BJ (cell line): ENCODE measurements around the gene FAM47B. TPM values are rescaled to one million over a fixed set of nuclear protein-coding genes. Genes with fewer than 3 reads are reported as not detected.
A peak's percentile ranks its signal among the peaks of the same experiment; 100 is the strongest.

Experiments used
- CTCF ChIA-PET: fragments of 350-600 bp; formaldehyde crosslinking; extraction: SDS; loops from one replicate; lab custom pipeline; 2021; ENCODE audit warnings: antibody characterized with exemption, inconsistent platforms; lab: Yijun Ruan, JAX
- POLR2A ChIA-PET: fragments of 300-600 bp; sonication (Branson Sonifier 250); formaldehyde crosslinking; extraction: SDS; loops from one replicate; lab custom pipeline; 2021; ENCODE audit warnings: antibody characterized with exemption; lab: Charles Lee
- DNase-seq: peaks from one replicate; pipeline ENCODE4 v3.0.0-alpha.2; 2011; ENCODE audit warnings: low read depth
- H3K27me3 ChIP-seq: 2 replicates; pipeline ENCODE4 v1.6.0; 2011; ENCODE audit warnings: low read length; ENCODE audit not compliant: control insufficient read depth, insufficient read depth
- H3K36me3 ChIP-seq: 2 replicates; pipeline ENCODE4 v1.5.1; 2011; ENCODE audit warnings: low read length; ENCODE audit not compliant: control insufficient read depth, insufficient read depth
- H3K4me3 ChIP-seq: 2 replicates; pipeline ENCODE4 v1.5.1; 2011; ENCODE audit warnings: low read depth, mild to moderate bottlenecking, control low read depth, low read length
- CTCF ChIP-seq: IDR thresholded peaks from 2 replicates; pipeline ENCODE4 v1.5.1; 2011; ENCODE audit warnings: low read depth, mild to moderate bottlenecking, control low read depth, inconsistent platforms, low read length, moderate library complexity; ENCODE audit not compliant: insufficient read depth
- polyA minus RNA-seq: library from RNA; depleted of rRNA, polyadenylated mRNA; stranded (reverse); fragments of >200 nt; gene quantifications from 2 replicates; pipeline ENCODE4 v1.2.3, GENCODE V29; 2011; rRNA and poly(A)+ RNA removed
- polyA plus RNA-seq: library from polyadenylated mRNA; depleted of rRNA; stranded (reverse); fragments of >200 nt; gene quantifications from 2 replicates; pipeline ENCODE4 v1.2.3, GENCODE V29; 2011; rRNA removed

FAM47B gene
- polyA plus RNA-seq (not detected in 2 replicates), polyA minus RNA-seq (not detected in 2 replicates)

GRCh38 chrX:34942496-34942895, at the start of gene FAM47B:
Gene FAM47B, plus strand, starts transcription at chrX:34942796. Its CDS starts 36 bp downstream, at chrX:34942832.
- no peak within 1 kb of the TSS for H3K4me3 ChIP-seq
- no peak for DNase-seq
- TF ChIP-seq CTCF = no peak
- H3K36me3 ChIP-seq = no peaks in the 10 kb centered on the region
- CTCF ChIA-PET = interaction anchor here (1.1 kb wide), 1 partner anchor 8 kb away, joined by 3 read pairs; no protein-coding TSS in a partner anchor
- POLR2A ChIA-PET = no interaction called here
- no peaks in the 10 kb centered on the region for H3K27me3 ChIP-seq

- ChIA-PET CTCF (interaction anchor here (0.7 kb wide), 1 partner anchor 8 kb away, joined by 3 read pairs; no protein-coding TSS in a partner anchor), POLR2A (no interaction called here)
- Histone ChIP-seq H3K27me3 (no peaks in the 10 kb centered on the region), H3K36me3 (no peaks in the 10 kb centered on the region), H3K4me3 (no peak overlapping the region)
- no peak for DNase-seq
- TF ChIP-seq CTCF = peak; percentile 25; the same call in 1 of the 2 replicates
These were observed 48.9 kb upstream of the FAM47B start for GRCh38 chrX:34893741-34894140.

GRCh38 chrX:34900691-34901090, 41.9 kb upstream of the FAM47B start:
- TF ChIP-seq CTCF = no peak
- CTCF ChIA-PET = no interaction called here

DNA sequence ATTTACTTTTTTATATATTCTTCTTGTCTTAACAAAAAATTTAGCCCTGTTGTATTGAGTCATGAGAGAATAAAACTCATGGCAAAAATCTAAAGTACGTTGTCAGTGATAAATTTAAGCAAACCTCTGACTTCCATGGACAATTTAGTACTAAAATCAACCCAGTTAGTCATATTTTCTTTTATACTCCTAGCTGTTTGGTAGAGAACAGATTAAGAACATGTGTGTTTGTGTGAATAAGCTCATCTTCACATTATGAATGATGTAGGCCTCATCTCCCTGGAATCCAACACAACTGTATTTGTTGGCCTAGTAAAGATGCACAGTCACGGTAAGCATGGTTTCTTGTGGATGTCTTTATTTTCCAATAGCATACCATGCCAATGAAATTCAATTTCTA, 40.8 kb upstream of the FAM47B start:
- no peaks in the 10 kb centered on the region for H3K27me3 ChIP-seq
- no peaks in the 10 kb centered on the region for H3K36me3 ChIP-seq
- no peak for DNase-seq
- no peak overlapping the region for H3K4me3 ChIP-seq
- CTCF ChIA-PET = no interaction called here
- no peak for TF ChIP-seq CTCF
- POLR2A ChIA-PET = no interaction called here

More at GRCh38 chrX:34900691-34901090, 41.9 kb upstream of the FAM47B start:
- no peaks in the 10 kb centered on the region for H3K27me3 ChIP-seq
- H3K4me3 ChIP-seq = no peak overlapping the region
- H3K36me3 ChIP-seq = no peaks in the 10 kb centered on the region
- no peak for DNase-seq
- POLR2A ChIA-PET = no interaction called here

GRCh38 chrX:34903316-34903715, 39.3 kb upstream of the FAM47B start:
- Histone ChIP-seq H3K4me3 (no peak overlapping the region), H3K36me3 (no peaks in the 10 kb centered on the region), H3K27me3 (no peaks in the 10 kb centered on the region)
- CTCF ChIA-PET = interaction anchor here (0.9 kb wide), 1 partner anchor 265 kb away, joined by 3 read pairs; no protein-coding TSS in a partner anchor
- POLR2A ChIA-PET = no interaction called here
- DNase-seq = no peak
- TF ChIP-seq CTCF = no peak
